Epidermal melanocyte (primary cell): Measurements from ENCODE around the gene TREH.
A peak's percentile ranks its signal among the peaks of the same experiment; 100 is the strongest.
"Not testable (repeated sequence)": the region's sequence is repeated elsewhere in the genome, so short reads cannot be mapped to it uniquely, and the experiment has no call there.

Source experiments
- DNase-seq: peaks from one replicate; pipeline ENCODE4 v3.0.0; 2011; ENCODE audit warnings: low spot score; ENCODE audit not compliant: insufficient read length

The TREH gene, protein sequence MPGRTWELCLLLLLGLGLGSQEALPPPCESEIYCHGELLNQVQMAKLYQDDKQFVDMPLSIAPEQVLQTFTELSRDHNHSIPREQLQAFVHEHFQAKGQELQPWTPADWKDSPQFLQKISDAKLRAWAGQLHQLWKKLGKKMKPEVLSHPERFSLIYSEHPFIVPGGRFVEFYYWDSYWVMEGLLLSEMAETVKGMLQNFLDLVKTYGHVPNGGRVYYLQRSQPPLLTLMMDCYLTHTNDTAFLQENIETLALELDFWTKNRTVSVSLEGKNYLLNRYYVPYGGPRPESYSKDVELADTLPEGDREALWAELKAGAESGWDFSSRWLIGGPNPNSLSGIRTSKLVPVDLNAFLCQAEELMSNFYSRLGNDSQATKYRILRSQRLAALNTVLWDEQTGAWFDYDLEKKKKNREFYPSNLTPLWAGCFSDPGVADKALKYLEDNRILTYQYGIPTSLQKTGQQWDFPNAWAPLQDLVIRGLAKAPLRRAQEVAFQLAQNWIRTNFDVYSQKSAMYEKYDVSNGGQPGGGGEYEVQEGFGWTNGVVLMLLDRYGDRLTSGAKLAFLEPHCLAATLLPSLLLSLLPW

GRCh38 chr11:118679483-118679882 is at the start of gene TREH:
TSS of gene TREH (minus strand) at chr11:118679650. CDS start at chr11:118679627, 23 bp downstream.
- DNase-seq, result no peak

GRCh38 chr11:118728112-118728511 is 48.7 kb upstream of the TREH start:
- not testable (repeated sequence) for DNase-seq

DNA sequence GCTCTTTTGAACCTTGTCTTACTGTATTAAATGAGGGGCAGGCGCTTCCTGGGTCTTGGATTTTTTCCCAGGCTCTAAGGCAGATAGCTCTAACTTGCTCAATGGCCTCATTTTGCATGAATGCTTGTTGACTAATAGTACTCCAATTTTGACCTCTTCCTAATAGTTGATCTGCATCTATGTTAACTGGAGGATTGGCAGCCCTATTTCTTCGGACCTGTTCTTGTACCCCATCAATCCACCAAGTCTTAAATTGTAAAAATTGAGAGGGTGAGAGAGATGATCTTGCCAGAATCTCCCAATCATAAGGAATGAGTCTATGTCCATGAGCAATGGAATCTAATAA is 48.2 kb upstream of the TREH start:
- DNase-seq, result not testable (repeated sequence)

DNA sequence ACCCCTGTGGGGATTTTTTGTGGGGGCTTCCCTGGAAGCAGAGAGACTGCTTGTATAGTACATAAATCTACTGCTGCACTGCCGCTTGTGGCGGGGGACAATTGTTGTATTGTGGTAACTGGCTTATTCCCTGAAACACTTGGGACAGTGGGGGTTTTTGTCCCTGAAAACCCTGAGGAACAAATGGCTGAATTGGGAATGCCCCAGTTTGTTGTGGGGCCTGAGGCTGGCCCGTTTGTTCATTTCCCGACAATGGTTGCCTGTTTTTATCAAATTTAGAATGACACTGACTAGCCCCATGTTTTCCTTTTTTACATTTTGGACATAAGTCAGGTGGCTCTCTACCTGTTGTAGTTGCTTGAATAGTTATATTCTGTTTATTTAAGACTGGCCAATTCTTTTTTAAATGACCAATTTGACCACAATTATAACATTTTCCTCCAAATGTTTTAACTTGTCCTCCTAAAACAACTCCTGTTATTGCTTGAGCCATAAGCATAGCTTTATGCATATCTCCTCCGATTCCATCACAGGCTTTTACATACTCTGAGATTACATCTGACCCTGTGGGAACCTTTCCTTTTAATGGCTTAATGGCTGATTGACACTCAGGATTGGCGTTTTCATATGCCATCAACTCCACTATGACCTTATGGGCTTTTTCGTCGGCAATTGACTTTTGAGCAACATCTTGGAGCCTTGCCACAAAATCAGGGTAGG is 47.7 kb upstream of the TREH start:
- not testable (repeated sequence) for DNase-seq

GRCh38 chr11:118721478-118722015 is 42.1 kb upstream of the TREH start:
- DNase-seq, result not testable (repeated sequence)

- not testable (repeated sequence) for DNase-seq
Observed at GRCh38 chr11:118720740-118721139, 41.3 kb upstream of the TREH start.

DNA sequence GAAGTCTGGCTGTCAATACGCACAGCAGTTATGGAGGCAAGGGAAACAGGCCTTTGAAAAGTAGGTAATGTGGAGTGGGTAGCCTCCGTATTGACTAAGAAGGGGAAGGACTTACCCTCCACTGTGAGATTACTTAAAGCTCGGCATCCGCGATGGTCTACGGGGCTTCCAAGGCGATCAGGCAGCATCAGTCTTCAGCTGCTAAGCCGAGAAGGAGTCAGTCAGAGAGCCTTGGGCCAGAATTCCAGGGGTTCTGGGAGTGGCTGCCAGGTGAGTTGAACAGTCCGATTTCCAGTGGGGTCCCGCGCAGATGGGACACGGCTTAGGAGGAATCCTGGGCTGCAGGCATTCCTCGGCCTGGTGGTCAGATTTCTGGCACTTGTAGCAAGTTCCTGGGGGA is 40.6 kb upstream of the TREH start:
- DNase-seq, result not testable (repeated sequence)

DNA sequence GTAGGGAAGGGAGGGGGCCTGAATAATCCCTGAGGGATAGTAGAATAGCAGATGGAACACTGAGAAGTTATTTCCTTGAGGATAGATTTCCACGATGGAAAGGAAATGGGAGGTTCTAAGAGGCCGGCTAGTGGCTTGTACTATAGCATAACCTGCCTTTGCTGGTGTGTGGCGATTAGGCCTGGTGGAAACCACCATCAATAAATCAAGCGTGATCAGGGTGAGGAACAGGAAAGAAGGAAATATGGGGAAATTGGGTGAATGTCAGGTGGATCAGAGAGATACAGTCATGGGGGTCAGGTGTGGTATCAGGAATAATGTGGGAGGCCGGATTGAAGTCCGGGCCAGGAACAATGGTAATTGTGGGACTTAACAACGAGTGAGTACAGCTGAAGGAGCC is 39.1 kb upstream of the TREH start:
- DNase-seq, result not testable (repeated sequence)

GRCh38 chr11:118717733-118718132 is 38.3 kb upstream of the TREH start:
- DNase-seq, result not testable (repeated sequence)

DNA sequence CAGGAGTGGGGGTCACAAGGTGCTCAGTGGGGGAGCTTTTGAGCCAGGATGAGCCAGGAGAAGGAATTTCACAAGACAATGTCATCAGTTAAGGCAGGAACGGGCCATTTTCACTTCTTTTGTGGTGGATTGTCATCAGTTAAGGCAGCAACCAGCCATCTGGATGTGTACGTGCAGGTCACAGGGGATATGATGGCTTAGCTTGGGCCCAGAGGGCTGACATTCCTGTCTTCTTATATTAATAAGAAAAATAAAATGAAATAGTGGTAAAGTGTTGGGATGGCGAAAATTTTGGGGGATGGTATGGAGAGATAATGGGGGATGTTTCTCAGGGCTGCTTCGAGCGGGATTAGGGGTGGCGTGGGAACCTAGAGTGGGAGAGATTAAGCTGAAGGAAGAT is 37.8 kb upstream of the TREH start:
- DNase-seq, result not testable (repeated sequence)

GRCh38 chr11:118715837-118716260 is 36.4 kb upstream of the TREH start:
- DNase-seq, result no peak

GRCh38 chr11:118715245-118715831 is 35.9 kb upstream of the TREH start:
- no peak for DNase-seq

DNA sequence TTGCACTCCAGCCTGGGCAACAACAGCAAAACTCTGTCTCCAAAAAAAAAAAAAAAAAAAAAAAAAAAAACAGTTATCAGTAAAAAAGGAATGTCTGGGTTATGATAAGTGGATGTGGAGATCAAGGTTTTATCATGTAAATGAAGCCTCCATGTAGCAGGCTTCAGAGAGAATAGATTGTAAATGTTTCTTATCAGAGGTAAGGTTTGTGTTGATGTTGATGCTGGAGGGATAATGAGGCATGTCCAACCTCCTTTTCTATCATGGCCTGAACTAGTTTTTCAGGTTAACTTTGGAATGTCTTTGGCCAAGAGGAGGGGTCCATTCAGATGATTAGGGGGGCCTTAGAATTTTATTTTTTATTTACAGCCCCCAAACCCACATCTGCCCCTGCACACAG is 35.4 kb upstream of the TREH start:
- DNase-seq, result no peak

GRCh38 chr11:118714416-118714815 is 35.0 kb upstream of the TREH start:
- DNase-seq, result not testable (repeated sequence)

DNA sequence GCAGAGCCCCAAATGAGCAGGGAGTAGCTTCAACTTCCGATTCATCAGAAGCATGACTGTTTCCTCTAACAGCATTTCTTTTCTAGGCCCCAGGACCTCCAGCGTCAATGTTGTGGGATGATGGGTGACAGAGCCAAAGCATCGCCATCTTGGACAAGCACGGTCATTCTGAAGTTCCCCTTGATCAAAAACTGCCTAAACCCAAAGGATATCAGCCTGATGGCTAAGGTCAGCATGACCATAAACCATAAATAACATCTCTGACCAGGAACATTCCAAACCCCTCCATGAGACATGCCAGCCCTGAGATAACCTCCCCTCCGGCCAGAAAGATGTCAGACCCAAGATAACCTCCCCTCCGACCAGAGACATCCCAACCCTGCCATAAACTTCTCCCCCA is 28.8 kb upstream of the TREH start:
- no peak for DNase-seq

DNA sequence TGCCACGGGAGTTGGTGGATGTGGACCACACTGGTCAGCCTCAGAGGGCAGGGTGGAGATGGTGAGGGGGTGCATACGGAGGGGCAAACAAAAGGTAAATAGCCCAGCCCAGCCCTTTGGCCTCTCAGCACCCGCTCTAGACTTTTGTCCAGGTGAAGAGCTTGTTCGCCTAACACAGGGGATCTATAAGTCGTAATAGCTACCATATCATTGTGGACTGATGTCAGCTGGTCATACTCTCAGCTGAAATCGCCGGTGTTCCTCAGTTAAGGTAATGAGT is 27.0 kb upstream of the TREH start:
- DNase-seq, result no peak

- DNase-seq, result peak; percentile 21
Observed at GRCh38 chr11:118705791-118706545, 26.5 kb upstream of the TREH start.

DNA sequence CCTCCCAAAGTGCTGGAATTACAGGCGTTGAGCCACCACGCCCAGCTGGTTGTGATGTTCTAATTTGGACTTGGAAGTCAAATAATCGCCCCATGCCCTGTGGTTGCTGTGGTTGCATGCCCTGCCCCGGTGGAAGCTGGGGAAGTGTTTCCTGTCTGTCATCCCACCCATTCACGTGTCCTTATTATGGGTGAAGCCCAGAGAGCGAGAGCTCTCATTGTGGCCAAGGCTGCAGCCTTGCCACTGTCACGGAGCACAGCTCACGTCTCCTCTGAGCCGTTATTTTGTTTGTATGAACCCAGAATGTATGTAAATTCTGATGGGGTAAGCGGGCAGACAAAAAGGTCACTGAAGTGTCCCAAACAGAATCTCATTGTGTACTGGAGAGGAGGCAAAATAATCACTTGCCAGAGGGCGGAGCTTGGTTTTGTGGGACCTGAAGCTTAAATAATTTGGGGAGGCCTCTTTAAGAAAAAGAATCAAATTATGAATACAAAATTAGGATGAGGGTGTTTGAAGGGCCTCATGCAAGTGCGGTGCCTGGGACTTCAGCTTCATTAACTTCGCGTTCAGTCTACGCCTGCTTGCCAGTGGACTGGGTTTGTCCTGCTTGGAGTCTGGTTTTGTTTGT is 25.8 kb upstream of the TREH start:
- DNase-seq, result no peak

DNA sequence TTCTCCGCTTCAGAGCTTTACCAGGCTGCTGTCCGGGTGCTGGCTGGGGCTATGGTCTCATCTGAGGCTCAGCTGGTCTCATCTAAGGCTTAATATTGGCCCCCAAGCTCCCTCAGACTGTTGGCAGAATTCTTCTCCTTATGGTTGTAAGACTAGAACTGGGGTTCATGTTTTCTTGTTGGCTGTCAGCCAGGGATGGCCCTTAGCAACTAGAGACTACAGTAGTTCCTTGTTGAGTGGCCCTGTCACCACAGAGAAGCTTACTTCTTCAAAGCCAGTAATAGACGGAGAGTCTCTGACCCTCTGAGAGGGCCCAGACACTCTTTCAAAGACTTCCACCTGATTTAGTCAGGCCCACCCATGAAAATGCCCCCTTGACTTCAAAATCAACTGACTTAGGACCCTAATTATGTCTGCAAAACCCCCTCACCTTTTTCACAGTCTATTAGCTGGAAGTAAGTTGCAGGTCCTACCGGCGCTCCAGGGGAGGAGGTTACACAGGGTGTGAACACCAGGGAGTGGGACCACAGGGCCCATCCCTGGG is 24.2 kb upstream of the TREH start:
- no peak for DNase-seq

GRCh38 chr11:118699506-118700220 is 20.2 kb upstream of the TREH start:
- DNase-seq, result no peak
